ENCODE results near the gene DOCK3.
A peak's percentile ranks its signal among the peaks of the same experiment; 100 is the strongest.
"Not testable (repeated sequence)": the region's sequence is repeated elsewhere in the genome, so short reads cannot be mapped to it uniquely, and the experiment has no call there.

Gene DOCK3

DNA sequence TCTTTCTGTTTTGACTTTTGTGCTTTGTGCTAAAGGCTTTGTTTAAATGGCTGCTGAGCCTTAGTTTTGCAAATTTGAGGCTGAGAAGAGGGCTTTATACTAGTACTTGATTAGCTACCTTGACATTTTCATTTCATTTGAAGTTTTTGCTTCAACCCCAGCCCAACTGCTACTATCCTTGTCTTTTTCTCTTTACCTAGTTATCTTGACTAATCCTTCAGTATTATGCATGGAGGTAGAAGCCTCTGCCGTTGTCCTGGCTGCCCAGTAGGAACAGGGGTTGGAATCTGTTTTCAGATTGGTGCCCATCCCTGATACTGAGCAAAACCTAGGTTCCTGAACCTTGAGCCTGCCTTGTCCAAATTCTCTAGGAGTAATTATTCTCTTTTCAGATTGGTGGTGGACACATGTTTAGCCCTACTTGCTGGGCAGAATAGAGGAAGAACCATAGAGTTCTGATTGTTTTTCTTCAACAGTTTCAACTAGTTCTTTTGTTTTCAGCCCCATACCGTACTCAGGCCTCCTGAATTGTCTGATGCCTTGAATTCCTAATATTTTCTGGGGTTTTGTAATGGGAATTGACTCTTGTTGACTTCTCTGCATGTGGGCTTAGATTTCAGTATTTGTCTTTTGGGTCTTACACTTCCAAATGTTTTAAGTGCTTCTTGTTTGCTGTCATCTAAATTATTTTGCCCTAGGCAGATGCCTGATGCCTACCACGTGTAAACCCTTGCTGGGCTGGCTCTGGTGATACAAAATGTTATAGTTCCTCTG, 143.2 kb downstream of the DOCK3 start:
- peaks cover 15% of the 10 kb centered on the region for H3K4me1 ChIP-seq (ENCODE audit: control insufficient read depth, insufficient read depth, low read length)
- no peaks in the 10 kb centered on the region for H3K36me3 ChIP-seq (ENCODE audit: control insufficient read depth, insufficient read depth, low read length)
- H3K27me3 ChIP-seq (ENCODE audit: control insufficient read depth, insufficient read depth, low read length, poor library complexity, severe bottlenecking), result no peaks in the 10 kb centered on the region
- H3K4me3 ChIP-seq (ENCODE audit: insufficient read depth, low read depth, low read length), result no peak overlapping the region
- H3K27ac ChIP-seq (ENCODE audit: insufficient read depth, low read depth, low read length, poor library complexity, severe bottlenecking), result peak overlapping the region; percentile 47
- WGBS, 2 experiments, result 0 to 2% methylated on average over 3 of the region's 3 CpGs
- H3K9me3 ChIP-seq (ENCODE audit: control insufficient read depth, low read length), result no peaks in the 10 kb centered on the region

DNA sequence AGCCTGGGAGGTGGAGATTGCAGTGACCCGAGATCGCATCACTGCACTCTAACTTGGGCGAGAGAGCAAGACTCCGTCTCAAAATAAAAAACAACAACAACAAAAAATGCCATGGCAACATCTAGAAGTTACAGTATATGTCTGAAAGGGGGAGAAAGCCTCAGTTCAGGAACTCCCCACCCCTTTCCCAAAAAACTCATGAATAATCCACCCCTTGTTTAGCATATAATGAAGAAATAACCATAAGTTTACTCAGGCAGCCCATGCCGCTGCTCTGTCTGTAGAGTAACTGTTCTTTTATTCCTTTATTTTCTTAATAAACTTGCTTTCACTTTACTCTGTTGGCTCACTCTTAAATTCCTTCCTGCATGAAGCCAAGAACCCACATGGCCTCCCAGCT, 145.2 kb downstream of the DOCK3 start:
- Histone ChIP-seq H3K4me3 (ENCODE audit: insufficient read depth, low read depth, low read length) (no peak overlapping the region), H3K36me3 (ENCODE audit: control insufficient read depth, insufficient read depth, low read length) (no peaks in the 10 kb centered on the region), H3K27me3 (ENCODE audit: control insufficient read depth, insufficient read depth, low read length, poor library complexity, severe bottlenecking) (no peaks in the 10 kb centered on the region), H3K27ac (ENCODE audit: insufficient read depth, low read depth, low read length, poor library complexity, severe bottlenecking) (no peak overlapping the region), H3K4me1 (ENCODE audit: control insufficient read depth, insufficient read depth, low read length) (peaks cover 15% of the 10 kb centered on the region), H3K9me3 (ENCODE audit: control insufficient read depth, low read length) (no peaks in the 10 kb centered on the region)
- 95 to 96% methylated on average over 4 to 5 of the region's 5 CpGs for WGBS, 2 experiments

DNA sequence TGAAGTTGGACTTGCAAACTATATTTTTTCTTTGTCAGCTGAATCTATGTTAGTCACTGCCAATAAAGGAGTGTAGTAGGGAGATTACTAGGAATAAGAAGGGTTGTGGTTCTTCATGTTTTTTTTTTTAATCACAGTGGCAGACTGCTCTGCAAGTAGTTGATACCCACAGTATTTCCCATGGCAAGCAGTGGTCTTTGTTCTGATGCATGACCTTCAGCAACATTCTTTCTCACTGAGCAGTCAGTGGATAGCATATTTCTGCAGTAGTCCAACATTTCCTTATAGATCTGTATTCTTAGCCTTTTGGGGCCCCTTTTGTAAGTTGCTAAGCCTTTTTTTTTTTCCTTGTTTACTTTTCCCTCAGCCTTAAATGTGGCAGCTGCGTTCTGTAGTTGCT, 151.1 kb downstream of the DOCK3 start:
- no peak overlapping the region for H3K4me3 ChIP-seq (ENCODE audit: insufficient read depth, low read depth, low read length)
- no peaks in the 10 kb centered on the region for H3K27me3 ChIP-seq (ENCODE audit: control insufficient read depth, insufficient read depth, low read length, poor library complexity, severe bottlenecking)
- WGBS, 2 experiments, result 78% methylated on average over 1 of the region's 1 CpG; no CpG with 5 or more reads in 1 of the 2 experiments
- no peak overlapping the region for H3K27ac ChIP-seq (ENCODE audit: insufficient read depth, low read depth, low read length, poor library complexity, severe bottlenecking)
- H3K36me3 ChIP-seq (ENCODE audit: control insufficient read depth, insufficient read depth, low read length), result no peaks in the 10 kb centered on the region
- no peaks in the 10 kb centered on the region for H3K4me1 ChIP-seq (ENCODE audit: control insufficient read depth, insufficient read depth, low read length)
- no peaks in the 10 kb centered on the region for H3K9me3 ChIP-seq (ENCODE audit: control insufficient read depth, low read length)

DNA sequence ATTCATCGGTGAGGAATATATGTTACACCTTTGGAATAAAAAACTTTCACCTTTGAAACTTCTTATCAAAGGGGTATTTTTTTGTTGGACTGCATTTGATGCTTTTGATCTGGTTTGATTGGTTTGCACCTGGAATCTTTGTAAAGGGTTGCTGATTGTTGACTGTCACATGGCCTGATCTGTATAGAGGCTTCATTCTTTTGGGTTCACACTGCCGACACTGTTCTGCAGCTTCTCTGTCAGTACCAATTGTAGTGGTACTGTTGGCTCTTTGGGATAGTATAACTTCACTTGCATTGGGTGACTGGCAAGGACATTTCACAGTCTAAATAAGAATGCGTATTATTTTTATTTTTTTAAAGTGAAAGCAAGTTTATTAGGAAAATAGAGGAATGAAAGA, 155.7 kb downstream of the DOCK3 start:
- Histone ChIP-seq H3K4me3 (ENCODE audit: insufficient read depth, low read depth, low read length) (no peak overlapping the region), H3K9me3 (ENCODE audit: control insufficient read depth, low read length) (peaks cover 3% of the 10 kb centered on the region), H3K4me1 (ENCODE audit: control insufficient read depth, insufficient read depth, low read length) (no peaks in the 10 kb centered on the region), H3K27me3 (ENCODE audit: control insufficient read depth, insufficient read depth, low read length, poor library complexity, severe bottlenecking) (no peaks in the 10 kb centered on the region), H3K36me3 (ENCODE audit: control insufficient read depth, insufficient read depth, low read length) (no peaks in the 10 kb centered on the region), H3K27ac (ENCODE audit: insufficient read depth, low read depth, low read length, poor library complexity, severe bottlenecking) (no peak overlapping the region)
- 88 to 93% methylated on average over 2 to 3 of the region's 3 CpGs for WGBS, 2 experiments

DNA sequence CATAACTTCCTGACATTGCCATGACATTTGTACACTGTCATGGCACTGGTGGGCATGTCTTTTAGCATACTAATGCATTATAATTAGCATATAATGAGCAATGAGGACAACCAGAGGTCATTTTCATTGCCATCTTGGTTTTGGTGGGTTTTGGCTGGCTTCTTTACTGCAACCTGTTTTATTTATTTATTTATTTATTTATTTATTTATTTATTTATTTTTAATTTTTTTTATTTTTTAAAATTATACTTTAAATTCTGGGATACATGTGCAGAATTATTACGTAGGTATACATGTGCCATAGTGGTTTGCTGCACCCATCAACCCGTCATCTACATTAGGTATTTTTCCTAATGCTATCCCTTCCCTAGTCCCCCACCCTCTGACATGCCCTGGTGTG, 156.3 kb downstream of the DOCK3 start:
- H3K27me3 ChIP-seq (ENCODE audit: control insufficient read depth, insufficient read depth, low read length, poor library complexity, severe bottlenecking); H3K4me1 ChIP-seq (ENCODE audit: control insufficient read depth, insufficient read depth, low read length); H3K27ac ChIP-seq (ENCODE audit: insufficient read depth, low read depth, low read length, poor library complexity, severe bottlenecking); H3K36me3 ChIP-seq (ENCODE audit: control insufficient read depth, insufficient read depth, low read length); H3K4me3 ChIP-seq (ENCODE audit: insufficient read depth, low read depth, low read length); H3K9me3 ChIP-seq (ENCODE audit: control insufficient read depth, low read length): not testable (repeated sequence)
- 93 to 94% methylated on average over 2 of the region's 2 CpGs for WGBS, 2 experiments

DNA sequence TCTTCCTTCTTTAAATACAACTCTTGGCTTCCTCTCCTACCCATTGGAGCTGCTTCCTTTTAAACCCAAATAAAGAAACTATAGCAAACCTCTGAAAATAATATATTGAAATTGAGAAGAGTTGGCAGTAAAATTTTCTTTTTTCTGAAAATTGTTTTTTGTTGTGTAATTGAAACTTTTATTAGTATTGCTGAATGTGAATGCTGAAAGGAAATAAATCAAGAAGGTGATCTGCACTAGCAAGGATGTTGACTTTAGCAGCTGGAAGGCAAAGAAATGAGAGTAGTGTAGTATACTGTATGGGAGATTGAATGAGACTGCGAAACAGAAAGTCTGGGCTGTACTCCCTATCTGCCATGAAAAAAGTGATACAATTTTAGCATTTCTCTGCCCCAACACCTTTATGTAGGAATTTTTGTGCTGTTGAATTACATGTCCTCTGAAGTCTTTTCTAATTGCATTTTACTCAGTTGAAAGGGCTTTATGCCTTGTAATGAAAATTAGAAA, 166.3 kb downstream of the DOCK3 start:
- Histone ChIP-seq H3K4me3 (ENCODE audit: insufficient read depth, low read depth, low read length) (no peak overlapping the region), H3K9me3 (ENCODE audit: control insufficient read depth, low read length) (peaks cover 2% of the 10 kb centered on the region), H3K36me3 (ENCODE audit: control insufficient read depth, insufficient read depth, low read length) (no peaks in the 10 kb centered on the region), H3K27me3 (ENCODE audit: control insufficient read depth, insufficient read depth, low read length, poor library complexity, severe bottlenecking) (no peaks in the 10 kb centered on the region), H3K4me1 (ENCODE audit: control insufficient read depth, insufficient read depth, low read length) (no peaks in the 10 kb centered on the region), H3K27ac (ENCODE audit: insufficient read depth, low read depth, low read length, poor library complexity, severe bottlenecking) (no peak overlapping the region)
- 33 to 54% methylated on average over 1 of the region's 1 CpG for WGBS, 2 experiments

DNA sequence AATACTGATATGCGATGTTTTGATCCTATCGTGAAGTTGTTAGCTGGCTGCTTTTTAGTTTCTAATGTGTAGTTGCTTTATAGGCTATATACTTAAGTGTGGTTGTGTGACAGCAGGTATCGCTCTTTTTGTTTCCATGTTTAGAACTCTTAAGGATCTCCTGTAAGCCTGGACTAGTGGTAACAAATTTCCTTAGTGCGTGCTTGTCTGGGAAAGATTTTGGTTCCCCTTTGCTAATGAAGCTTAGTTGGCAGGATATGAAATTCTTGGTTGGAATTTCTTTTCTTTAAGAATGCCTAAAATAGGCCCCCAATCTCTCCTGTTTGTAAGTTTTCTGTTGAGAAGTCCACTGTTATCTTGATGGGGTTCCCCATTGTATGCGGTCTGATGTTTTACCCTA, 173.6 kb downstream of the DOCK3 start:
- Histone ChIP-seq H3K36me3 (ENCODE audit: control insufficient read depth, insufficient read depth, low read length) (no peaks in the 10 kb centered on the region), H3K4me1 (ENCODE audit: control insufficient read depth, insufficient read depth, low read length) (no peaks in the 10 kb centered on the region), H3K27me3 (ENCODE audit: control insufficient read depth, insufficient read depth, low read length, poor library complexity, severe bottlenecking) (no peaks in the 10 kb centered on the region), H3K4me3 (ENCODE audit: insufficient read depth, low read depth, low read length) (no peak overlapping the region), H3K9me3 (ENCODE audit: control insufficient read depth, low read length) (no peaks in the 10 kb centered on the region), H3K27ac (ENCODE audit: insufficient read depth, low read depth, low read length, poor library complexity, severe bottlenecking) (no peak overlapping the region)
- WGBS, 2 experiments, result 97% methylated on average over 5 of the region's 5 CpGs

DNA sequence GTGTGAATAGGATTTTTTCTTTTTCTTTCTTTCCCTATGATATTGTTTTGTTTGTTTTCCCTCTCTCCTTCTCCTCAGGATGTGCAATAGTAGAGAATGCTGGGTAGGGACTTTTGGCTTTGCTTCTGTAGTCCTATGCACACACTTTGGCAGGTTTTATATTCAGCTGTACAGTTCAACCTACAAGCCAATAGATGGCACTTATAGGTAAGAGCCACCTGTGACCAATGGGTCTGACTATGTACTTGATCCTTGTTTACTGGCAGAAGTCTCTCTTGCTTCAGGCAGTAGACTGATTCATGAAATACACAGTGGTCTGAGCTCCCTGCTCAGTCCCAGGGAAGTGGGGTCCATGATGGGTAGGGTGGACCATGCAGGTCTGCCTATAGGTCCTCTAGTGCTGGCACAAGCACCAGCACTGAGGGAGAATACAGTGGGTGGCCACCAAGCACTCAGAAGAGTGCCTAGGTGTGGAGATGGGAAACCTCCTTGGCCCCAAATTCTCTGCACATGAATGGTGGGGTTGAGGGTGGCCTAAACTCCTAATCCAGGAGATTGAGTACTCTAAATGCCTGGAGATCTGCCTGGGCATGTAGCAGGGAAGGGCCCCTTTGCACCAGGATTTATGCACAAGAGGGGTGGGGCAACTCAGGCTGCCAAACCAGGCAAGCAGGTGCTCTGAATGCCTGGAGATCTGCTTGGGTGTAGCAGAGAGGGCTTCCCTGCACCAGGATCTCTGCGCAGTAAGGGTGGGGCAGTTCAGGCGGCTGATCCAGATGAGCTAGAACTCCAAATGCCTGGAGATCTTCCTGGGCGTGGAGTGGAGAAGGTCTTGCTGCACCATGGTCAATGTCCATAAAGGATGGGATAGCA, 176.1 kb downstream of the DOCK3 start:
- no peak overlapping the region for H3K4me3 ChIP-seq (ENCODE audit: insufficient read depth, low read depth, low read length)
- WGBS, 2 experiments, result 94 to 95% methylated on average over 3 of the region's 3 CpGs
- H3K9me3 ChIP-seq (ENCODE audit: control insufficient read depth, low read length), result no peaks in the 10 kb centered on the region
- no peaks in the 10 kb centered on the region for H3K27me3 ChIP-seq (ENCODE audit: control insufficient read depth, insufficient read depth, low read length, poor library complexity, severe bottlenecking)
- H3K4me1 ChIP-seq (ENCODE audit: control insufficient read depth, insufficient read depth, low read length), result no peaks in the 10 kb centered on the region
- H3K36me3 ChIP-seq (ENCODE audit: control insufficient read depth, insufficient read depth, low read length), result no peaks in the 10 kb centered on the region
- no peak overlapping the region for H3K27ac ChIP-seq (ENCODE audit: insufficient read depth, low read depth, low read length, poor library complexity, severe bottlenecking)

DNA sequence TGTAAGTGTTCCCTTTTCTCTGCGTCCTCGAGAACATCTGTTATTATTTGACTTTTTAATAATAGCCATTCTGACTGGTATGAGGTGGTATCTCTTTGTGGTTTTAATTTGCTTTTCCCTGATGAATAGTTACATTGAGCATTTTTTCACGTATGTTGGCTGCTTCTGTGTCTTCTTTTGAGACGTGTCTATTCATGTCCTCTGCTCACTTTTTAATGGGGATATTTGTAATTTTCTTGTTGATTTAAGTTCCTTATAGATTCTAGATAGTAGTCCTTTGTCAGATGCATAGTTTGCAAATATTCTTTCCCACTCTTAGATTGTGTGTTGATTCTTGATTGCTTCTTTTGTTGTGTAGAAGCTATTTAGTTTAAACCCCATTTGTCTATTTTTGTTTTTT, 179.2 kb downstream of the DOCK3 start:
- Histone ChIP-seq H3K27ac (ENCODE audit: insufficient read depth, low read depth, low read length, poor library complexity, severe bottlenecking) (no peak overlapping the region), H3K36me3 (ENCODE audit: control insufficient read depth, insufficient read depth, low read length) (no peaks in the 10 kb centered on the region)

DNA sequence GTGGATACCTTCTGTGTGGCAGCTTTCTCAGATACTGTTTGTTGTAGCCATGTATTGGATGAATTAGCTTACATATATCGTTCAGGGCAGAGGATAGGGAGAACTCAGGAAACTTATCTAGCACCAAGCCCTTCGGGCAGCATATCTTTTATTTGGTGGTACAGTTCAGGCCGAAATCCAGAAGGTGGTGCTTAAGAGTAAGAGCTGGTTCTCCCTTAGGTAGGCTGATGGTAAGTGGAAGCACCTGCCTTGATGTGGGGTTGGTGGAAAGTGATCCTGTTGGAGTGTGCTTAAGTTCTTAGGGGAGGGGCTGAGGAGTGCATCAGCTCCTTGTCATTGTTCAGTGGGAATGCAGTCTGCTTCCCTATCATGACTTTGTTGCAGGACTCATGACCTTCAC, 187.5 kb downstream of the DOCK3 start:
- no peaks in the 10 kb centered on the region for H3K36me3 ChIP-seq (ENCODE audit: control insufficient read depth, insufficient read depth, low read length)
- 91 to 92% methylated on average over 3 of the region's 3 CpGs for WGBS, 2 experiments
- H3K4me3 ChIP-seq (ENCODE audit: insufficient read depth, low read depth, low read length), result no peak overlapping the region
- H3K9me3 ChIP-seq (ENCODE audit: control insufficient read depth, low read length), result no peaks in the 10 kb centered on the region
- no peaks in the 10 kb centered on the region for H3K27me3 ChIP-seq (ENCODE audit: control insufficient read depth, insufficient read depth, low read length, poor library complexity, severe bottlenecking)
- H3K27ac ChIP-seq (ENCODE audit: insufficient read depth, low read depth, low read length, poor library complexity, severe bottlenecking), result no peak overlapping the region
- no peaks in the 10 kb centered on the region for H3K4me1 ChIP-seq (ENCODE audit: control insufficient read depth, insufficient read depth, low read length)

More for the DNA sequence above, 179.2 kb downstream of the DOCK3 start:
- H3K4me1 ChIP-seq (ENCODE audit: control insufficient read depth, insufficient read depth, low read length), result no peaks in the 10 kb centered on the region
- 90 to 97% methylated on average over 2 to 4 of the region's 4 CpGs for WGBS, 2 experiments
- no peak overlapping the region for H3K4me3 ChIP-seq (ENCODE audit: insufficient read depth, low read depth, low read length)
- no peaks in the 10 kb centered on the region for H3K9me3 ChIP-seq (ENCODE audit: control insufficient read depth, low read length)
- no peaks in the 10 kb centered on the region for H3K27me3 ChIP-seq (ENCODE audit: control insufficient read depth, insufficient read depth, low read length, poor library complexity, severe bottlenecking)
